ENCODE measurements around the gene CPA2.
"Not testable (repeated sequence)": the region's sequence is repeated elsewhere in the genome, so short reads cannot be mapped to it uniquely, and the experiment has no call there.

CPA2 gene

GRCh38 chr7:130229981-130230380 lies 36.7 kb upstream of the CPA2 start:
- not testable (repeated sequence) for H3K27me3 ChIP-seq (ENCODE audit: insufficient read depth, low read length); H3K4me3 ChIP-seq (ENCODE audit: low read length); H3K27ac ChIP-seq (ENCODE audit: low read depth, low read length); H3K36me3 ChIP-seq (ENCODE audit: insufficient read depth, low read length); H3K9ac ChIP-seq (ENCODE audit: low read depth, low read length); H3K9me3 ChIP-seq (ENCODE audit: insufficient read depth, low read depth, low read length)
- 97% methylated on average over 28 of the region's 28 CpGs for WGBS
- H3K4me1 ChIP-seq (ENCODE audit: insufficient read depth, low read length), result peaks cover 12% of the 10 kb centered on the region; the same call in 1 of the 2 replicates

GRCh38 chr7:130231792-130232191 lies 34.9 kb upstream of the CPA2 start:
- no peak overlapping the region for H3K27ac ChIP-seq (ENCODE audit: low read depth, low read length)
- H3K9ac ChIP-seq (ENCODE audit: low read depth, low read length), result no peak overlapping the region
- H3K9me3 ChIP-seq (ENCODE audit: insufficient read depth, low read depth, low read length), result no peaks in the 10 kb centered on the region
- 90% methylated on average over 6 of the region's 6 CpGs for WGBS
- H3K27me3 ChIP-seq (ENCODE audit: insufficient read depth, low read length), result no peaks in the 10 kb centered on the region
- no peak overlapping the region for H3K4me3 ChIP-seq (ENCODE audit: low read length)
- peaks cover 12% of the 10 kb centered on the region; the same call in 1 of the 2 replicates for H3K4me1 ChIP-seq (ENCODE audit: insufficient read depth, low read length)
- no peaks in the 10 kb centered on the region for H3K36me3 ChIP-seq (ENCODE audit: insufficient read depth, low read length)

GRCh38 chr7:130232209-130232608 lies 34.5 kb upstream of the CPA2 start:
- H3K27me3 ChIP-seq (ENCODE audit: insufficient read depth, low read length), result no peaks in the 10 kb centered on the region
- H3K27ac ChIP-seq (ENCODE audit: low read depth, low read length), result no peak overlapping the region
- 100% methylated on average over 2 of the region's 2 CpGs for WGBS
- peaks cover 12% of the 10 kb centered on the region; the same call in 1 of the 2 replicates for H3K4me1 ChIP-seq (ENCODE audit: insufficient read depth, low read length)
- no peaks in the 10 kb centered on the region for H3K9me3 ChIP-seq (ENCODE audit: insufficient read depth, low read depth, low read length)
- H3K4me3 ChIP-seq (ENCODE audit: low read length), result no peak overlapping the region
- no peaks in the 10 kb centered on the region for H3K36me3 ChIP-seq (ENCODE audit: insufficient read depth, low read length)
- H3K9ac ChIP-seq (ENCODE audit: low read depth, low read length), result no peak overlapping the region

- H3K9me3 ChIP-seq (ENCODE audit: insufficient read depth, low read depth, low read length), result no peaks in the 10 kb centered on the region
- H3K9ac ChIP-seq (ENCODE audit: low read depth, low read length), result no peak overlapping the region
- H3K27me3 ChIP-seq (ENCODE audit: insufficient read depth, low read length), result no peaks in the 10 kb centered on the region
- no peak overlapping the region for H3K27ac ChIP-seq (ENCODE audit: low read depth, low read length)
- no peaks in the 10 kb centered on the region for H3K4me1 ChIP-seq (ENCODE audit: insufficient read depth, low read length)
- no peaks in the 10 kb centered on the region for H3K36me3 ChIP-seq (ENCODE audit: insufficient read depth, low read length)
- H3K4me3 ChIP-seq (ENCODE audit: low read length), result no peak overlapping the region
- whole genome bisulfite sequencing, result 91% methylated on average over 2 of the region's 2 CpGs
Observed at GRCh38 chr7:130234078-130234477, 32.6 kb upstream of the CPA2 start.

- not testable (repeated sequence) for H3K9ac ChIP-seq (ENCODE audit: low read depth, low read length); H3K27ac ChIP-seq (ENCODE audit: low read depth, low read length); H3K36me3 ChIP-seq (ENCODE audit: insufficient read depth, low read length); H3K9me3 ChIP-seq (ENCODE audit: insufficient read depth, low read depth, low read length); H3K27me3 ChIP-seq (ENCODE audit: insufficient read depth, low read length); H3K4me3 ChIP-seq (ENCODE audit: low read length); H3K4me1 ChIP-seq (ENCODE audit: insufficient read depth, low read length)
- 91% methylated on average over 4 of the region's 4 CpGs for WGBS
Observed at GRCh38 chr7:130236361-130236760, 30.3 kb upstream of the CPA2 start.

GRCh38 chr7:130240240-130240639 lies 26.4 kb upstream of the CPA2 start:
- no peaks in the 10 kb centered on the region for H3K9me3 ChIP-seq (ENCODE audit: insufficient read depth, low read depth, low read length)
- H3K9ac ChIP-seq (ENCODE audit: low read depth, low read length), result no peak overlapping the region
- no peaks in the 10 kb centered on the region for H3K27me3 ChIP-seq (ENCODE audit: insufficient read depth, low read length)
- no peaks in the 10 kb centered on the region for H3K4me1 ChIP-seq (ENCODE audit: insufficient read depth, low read length)
- WGBS, result 96% methylated on average over 1 of the region's 1 CpG
- no peaks in the 10 kb centered on the region for H3K36me3 ChIP-seq (ENCODE audit: insufficient read depth, low read length)
- H3K4me3 ChIP-seq (ENCODE audit: low read length), result no peak overlapping the region
- H3K27ac ChIP-seq (ENCODE audit: low read depth, low read length), result no peak overlapping the region

- no peak overlapping the region for H3K27ac ChIP-seq (ENCODE audit: low read depth, low read length)
- WGBS, result 37% methylated on average over 4 of the region's 5 CpGs
- no peaks in the 10 kb centered on the region for H3K36me3 ChIP-seq (ENCODE audit: insufficient read depth, low read length)
- no peaks in the 10 kb centered on the region for H3K4me1 ChIP-seq (ENCODE audit: insufficient read depth, low read length)
- no peak overlapping the region for H3K9ac ChIP-seq (ENCODE audit: low read depth, low read length)
- H3K9me3 ChIP-seq (ENCODE audit: insufficient read depth, low read depth, low read length), result no peaks in the 10 kb centered on the region
- no peak overlapping the region for H3K4me3 ChIP-seq (ENCODE audit: low read length)
- no peaks in the 10 kb centered on the region for H3K27me3 ChIP-seq (ENCODE audit: insufficient read depth, low read length)
Observed at GRCh38 chr7:130242198-130243014, 24.3 kb upstream of the CPA2 start.

GRCh38 chr7:130243486-130243885 lies 23.2 kb upstream of the CPA2 start:
- H3K9ac ChIP-seq (ENCODE audit: low read depth, low read length); H3K9me3 ChIP-seq (ENCODE audit: insufficient read depth, low read depth, low read length); H3K4me3 ChIP-seq (ENCODE audit: low read length); H3K27me3 ChIP-seq (ENCODE audit: insufficient read depth, low read length); H3K36me3 ChIP-seq (ENCODE audit: insufficient read depth, low read length); H3K27ac ChIP-seq (ENCODE audit: low read depth, low read length); H3K4me1 ChIP-seq (ENCODE audit: insufficient read depth, low read length): not testable (repeated sequence)
- 96% methylated on average over 1 of the region's 1 CpG for WGBS

- not testable (repeated sequence) for H3K9ac ChIP-seq (ENCODE audit: low read depth, low read length); H3K27ac ChIP-seq (ENCODE audit: low read depth, low read length); H3K27me3 ChIP-seq (ENCODE audit: insufficient read depth, low read length); H3K9me3 ChIP-seq (ENCODE audit: insufficient read depth, low read depth, low read length); H3K4me3 ChIP-seq (ENCODE audit: low read length); H3K4me1 ChIP-seq (ENCODE audit: insufficient read depth, low read length); H3K36me3 ChIP-seq (ENCODE audit: insufficient read depth, low read length)
- WGBS, result 100% methylated on average over 1 of the region's 1 CpG
Observed at GRCh38 chr7:130246491-130246890, 20.2 kb upstream of the CPA2 start.

- not testable (repeated sequence) for H3K9me3 ChIP-seq (ENCODE audit: insufficient read depth, low read depth, low read length); H3K4me3 ChIP-seq (ENCODE audit: low read length); H3K27ac ChIP-seq (ENCODE audit: low read depth, low read length); H3K9ac ChIP-seq (ENCODE audit: low read depth, low read length); H3K27me3 ChIP-seq (ENCODE audit: insufficient read depth, low read length); H3K36me3 ChIP-seq (ENCODE audit: insufficient read depth, low read length); H3K4me1 ChIP-seq (ENCODE audit: insufficient read depth, low read length)
- WGBS, result 96% methylated on average over 4 of the region's 5 CpGs
Observed at GRCh38 chr7:130248842-130249241, 17.8 kb upstream of the CPA2 start.

- not testable (repeated sequence) for H3K27me3 ChIP-seq (ENCODE audit: insufficient read depth, low read length); H3K4me1 ChIP-seq (ENCODE audit: insufficient read depth, low read length); H3K9ac ChIP-seq (ENCODE audit: low read depth, low read length); H3K9me3 ChIP-seq (ENCODE audit: insufficient read depth, low read depth, low read length); H3K27ac ChIP-seq (ENCODE audit: low read depth, low read length); H3K4me3 ChIP-seq (ENCODE audit: low read length); H3K36me3 ChIP-seq (ENCODE audit: insufficient read depth, low read length)
- WGBS, result 75% methylated on average over 1 of the region's 3 CpGs
Observed at GRCh38 chr7:130249626-130250025, 17.0 kb upstream of the CPA2 start.

DNA sequence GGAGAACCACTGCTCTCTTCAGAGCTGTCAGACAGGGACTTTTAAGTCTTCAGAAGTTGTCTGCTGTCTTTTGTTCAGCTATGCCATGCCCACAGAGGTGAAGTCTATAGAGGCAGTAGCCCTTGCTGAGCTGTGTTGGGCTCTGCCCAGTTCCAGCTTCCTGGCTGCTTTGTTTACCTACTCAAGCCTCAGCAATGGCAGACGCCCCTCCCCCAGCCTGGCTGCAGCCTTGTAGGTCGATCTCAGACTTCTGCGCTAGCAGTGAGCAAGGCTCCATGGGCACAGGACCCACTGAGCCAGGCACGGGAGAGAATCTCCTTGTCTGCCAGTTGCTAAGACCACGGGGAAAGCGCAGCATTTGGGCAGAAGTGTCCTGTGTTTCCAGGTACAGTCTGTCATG lies 12.1 kb upstream of the CPA2 start:
- WGBS, result 74% methylated on average over 6 of the region's 6 CpGs
- Histone ChIP-seq H3K4me1 (ENCODE audit: insufficient read depth, low read length) (0 out of 2 replicates have a peak, but pooled peaks cover 16% of the 10 kb centered on the region), H3K4me3 (ENCODE audit: low read length) (no peak overlapping the region), H3K27me3 (ENCODE audit: insufficient read depth, low read length) (no peaks in the 10 kb centered on the region), H3K36me3 (ENCODE audit: insufficient read depth, low read length) (no peaks in the 10 kb centered on the region), H3K9me3 (ENCODE audit: insufficient read depth, low read depth, low read length) (peaks cover 32% of the 10 kb centered on the region), H3K27ac (ENCODE audit: low read depth, low read length) (no peak overlapping the region), H3K9ac (ENCODE audit: low read depth, low read length) (0 out of 2 replicates have a peak overlapping the region, but pooled peaks have one; percentile 31)
